ENCODE results near the gene PFDN4.

DNA sequence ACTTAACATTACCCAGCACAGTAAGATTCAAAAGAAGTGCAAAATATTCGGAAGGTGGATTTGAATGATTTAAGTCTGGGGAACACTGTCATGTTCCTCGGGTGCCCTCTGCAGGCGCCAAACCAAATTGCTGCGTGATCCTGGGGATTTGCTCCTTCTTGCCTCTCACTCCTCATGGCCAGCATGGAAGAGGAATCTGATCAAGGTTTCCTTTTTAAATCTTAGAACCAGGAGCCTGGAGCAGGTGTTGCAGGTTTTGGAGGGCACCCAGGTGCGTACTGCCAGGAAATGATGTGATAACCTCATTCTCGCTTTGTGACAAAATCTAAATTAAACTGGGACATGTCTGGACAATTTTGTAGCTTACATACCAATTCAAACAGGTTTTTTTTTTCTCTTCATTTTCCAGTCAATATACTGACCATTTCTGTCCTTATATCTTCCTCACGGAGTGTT is 8.1 kb upstream of the PFDN4 start:
- no peak for TF ChIP-seq POLR2A (IDR thresholded peaks at IDR 0.05)
- TF ChIP-seq, protein P1, sequence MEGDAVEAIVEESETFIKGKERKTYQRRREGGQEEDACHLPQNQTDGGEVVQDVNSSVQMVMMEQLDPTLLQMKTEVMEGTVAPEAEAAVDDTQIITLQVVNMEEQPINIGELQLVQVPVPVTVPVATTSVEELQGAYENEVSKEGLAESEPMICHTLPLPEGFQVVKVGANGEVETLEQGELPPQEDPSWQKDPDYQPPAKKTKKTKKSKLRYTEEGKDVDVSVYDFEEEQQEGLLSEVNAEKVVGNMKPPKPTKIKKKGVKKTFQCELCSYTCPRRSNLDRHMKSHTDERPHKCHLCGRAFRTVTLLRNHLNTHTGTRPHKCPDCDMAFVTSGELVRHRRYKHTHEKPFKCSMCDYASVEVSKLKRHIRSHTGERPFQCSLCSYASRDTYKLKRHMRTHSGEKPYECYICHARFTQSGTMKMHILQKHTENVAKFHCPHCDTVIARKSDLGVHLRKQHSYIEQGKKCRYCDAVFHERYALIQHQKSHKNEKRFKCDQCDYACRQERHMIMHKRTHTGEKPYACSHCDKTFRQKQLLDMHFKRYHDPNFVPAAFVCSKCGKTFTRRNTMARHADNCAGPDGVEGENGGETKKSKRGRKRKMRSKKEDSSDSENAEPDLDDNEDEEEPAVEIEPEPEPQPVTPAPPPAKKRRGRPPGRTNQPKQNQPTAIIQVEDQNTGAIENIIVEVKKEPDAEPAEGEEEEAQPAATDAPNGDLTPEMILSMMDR (IDR thresholded peaks at IDR 0.05 in 8 of 11, conservative IDR thresholded peaks at IDR 0.05 in 3 of 11) = peak; percentile 54 to 86 (median 79)
